K562 (cell line): ENCODE results near the gene TULP4. TPM values are rescaled to one million over a fixed set of nuclear protein-coding genes. Genes with fewer than 3 reads are reported as not detected.

ENCODE experiments used
- ATAC-seq: fragments of 200-7000 bp; cut with Tn5 transposase; 3 replicates; pipeline ENCODE4 v1.9.1; 2020; ENCODE audit warnings: moderate library complexity
- BruUV-seq: library from RNA; stranded (reverse); fragments of 400-500 nt; replicated peaks from 2 replicates; lab custom pipeline; 2021; lab: Mats Ljungman, UMichigan
- CTCF ChIA-PET: fragments of 300-600 bp; formaldehyde crosslinking; extraction: SDS; loops from one replicate; lab custom pipeline; 2021; ENCODE audit warnings: low intra/inter-chr PET ratio; lab: Yijun Ruan, JAX
- POLR2A ChIA-PET: fragments of 300-600, 350-650 bp; sonication (Branson Sonifier 250); formaldehyde crosslinking; extraction: SDS; loops from one replicate; lab custom pipeline; 2021; ENCODE audit warnings: antibody characterized with exemption, inconsistent platforms; lab: Yijun Ruan, JAX
- DNase-seq, 4 experiments: peaks; one replicate each; pipeline versions ENCODE4 v3.0.0 to v3.0.0-alpha.2; 2011 to 2018; ENCODE audit warnings: low spot score in 3 of 4, mixed read lengths in 3 of 4; ENCODE audit errors: extremely low read depth in 1 of 4
- FAIRE-seq: peaks from 2 replicates; lab custom pipeline; 2011; peaks lifted over from hg19 to GRCh38; lab: Jason Lieb, UNC
- H2AFZ ChIP-seq: 2 replicates; pipeline ENCODE4 v1.6.0; 2011; ENCODE audit warnings: low read depth, low read length, control low read depth, inconsistent platforms
- H3K27ac ChIP-seq: fragments of 200-600 bp; 3 replicates; pipeline ENCODE4 v1.8.0; 2011; ENCODE audit warnings: low read depth, mild to moderate bottlenecking, control low read depth, inconsistent platforms, low read length, moderate library complexity, mixed read lengths; ENCODE audit errors: extremely low read depth
- H3K27me3 ChIP-seq, 2 experiments: fragments of 300-600 bp in 1 of 2; 2 replicates in 1 of 2; 3 replicates in 1 of 2; pipeline versions ENCODE4 v1.6.0 to v1.8.0; 2011; ENCODE audit warnings: inconsistent platforms in 2 of 2, low read length in 2 of 2, mild to moderate bottlenecking in 1 of 2, mixed read lengths in 1 of 2, moderate library complexity in 1 of 2; ENCODE audit not compliant: control insufficient read depth in 2 of 2, insufficient read depth in 2 of 2
- H3K36me3 ChIP-seq: fragments of 300-600 bp; 3 replicates; pipeline ENCODE4 v1.8.0; 2011; ENCODE audit warnings: mild to moderate bottlenecking, low read length, inconsistent platforms; ENCODE audit not compliant: control insufficient read depth, insufficient read depth
- H3K4me1 ChIP-seq, 2 experiments: fragments of 200-600 bp in 1 of 2; replicated peaks in 1 of 2; 2 replicates in 1 of 2; 3 replicates in 1 of 2; pipeline versions ENCODE4 v1.5.1 to v1.8.0; 2011; ENCODE audit warnings: inconsistent platforms in 2 of 2, low read length in 2 of 2, mild to moderate bottlenecking in 1 of 2, mixed read lengths in 1 of 2, moderate library complexity in 1 of 2; ENCODE audit not compliant: control insufficient read depth in 2 of 2, insufficient read depth in 2 of 2
- H3K4me2 ChIP-seq: 2 replicates; pipeline ENCODE4 v1.6.1; 2011; ENCODE audit warnings: low read length, control low read depth, inconsistent platforms, mixed read lengths; ENCODE audit not compliant: insufficient read depth
- H3K4me3 ChIP-seq: fragments of 200-600 bp; sonication (generic), shearing (Covaris generic); 2 replicates; pipeline ENCODE4 v1.5.1; 2016; ENCODE audit warnings: control low read depth, inconsistent platforms
- H3K79me2 ChIP-seq: fragments of 200-600 bp; 3 replicates; pipeline ENCODE4 v1.8.0; 2011; ENCODE audit warnings: low read length, inconsistent platforms; ENCODE audit not compliant: control insufficient read depth, insufficient read depth
- H3K9ac ChIP-seq, 2 experiments: 2 replicates each; pipeline versions ENCODE4 v1.6.0 to v1.6.1; 2011; ENCODE audit warnings: low read depth in 2 of 2, low read length in 2 of 2, control low read depth in 1 of 2, inconsistent platforms in 1 of 2, mild to moderate bottlenecking in 1 of 2, mixed read lengths in 1 of 2; ENCODE audit not compliant: insufficient read depth in 1 of 2
- H3K9me1 ChIP-seq: one replicate; pipeline ENCODE4 v1.6.0; 2011; ENCODE audit warnings: inconsistent platforms, mild to moderate bottlenecking, low read length, moderate library complexity; ENCODE audit not compliant: control insufficient read depth, insufficient read depth
- H3K9me3 ChIP-seq: replicated peaks from 2 replicates; pipeline ENCODE4 v1.5.1; 2011; ENCODE audit warnings: low read depth, low read length, inconsistent platforms; ENCODE audit not compliant: control insufficient read depth, insufficient read depth
- H4K20me1 ChIP-seq: replicated peaks from 2 replicates; pipeline ENCODE4 v1.6.1; 2011; ENCODE audit warnings: low read length, inconsistent platforms, mixed read lengths; ENCODE audit not compliant: control insufficient read depth, insufficient read depth
- JUNB ChIP-seq: fragments of 450-650 bp; formaldehyde crosslinking; conservative IDR thresholded peaks from 2 replicates; pipeline ENCODE4 v1.4.0; 2020; ENCODE audit warnings: mild to moderate bottlenecking
- NCOA1 ChIP-seq: fragments of 450-650 bp; IDR thresholded peaks from 2 replicates; pipeline ENCODE4 v1.6.1; 2016; ENCODE audit warnings: low read depth
- OTX1 ChIP-seq: fragments of 450-650 bp; formaldehyde crosslinking; IDR thresholded peaks from 2 replicates; pipeline ENCODE4 v1.4.0; 2022; ENCODE audit warnings: mild to moderate bottlenecking
- PHF21A ChIP-seq: fragments of 450-650 bp; IDR thresholded peaks from 2 replicates; pipeline ENCODE4 v1.6.1; 2017; ENCODE audit warnings: low read depth, borderline replicate concordance
- POLR3G ChIP-seq: IDR thresholded peaks from 2 replicates; pipeline ENCODE4 v1.6.1; 2011; ENCODE audit not compliant: insufficient read length, insufficient replicate concordance; ENCODE audit errors: extremely low read depth
- SIX5 ChIP-seq, 2 experiments: IDR thresholded peaks; 2 replicates each; pipeline ENCODE4 v1.6.1; 2011; ENCODE audit warnings: low read length in 2 of 2, borderline replicate concordance in 1 of 2, low read depth in 1 of 2, mild to moderate bottlenecking in 1 of 2, moderate library complexity in 1 of 2; ENCODE audit not compliant: insufficient read depth in 1 of 2
- ZNF699 ChIP-seq: fragments of 250-450 bp; sonication (Bioruptor Pico); IDR thresholded peaks from 2 replicates; pipeline ENCODE4 v1.8.0; 2021; ENCODE audit warnings: mild to moderate bottlenecking, moderate library complexity; ENCODE audit not compliant: insufficient replicate concordance
- ZNF764 ChIP-seq: fragments of 250-450 bp; sonication (Bioruptor Pico); IDR thresholded peaks from 2 replicates; pipeline ENCODE4 v1.4.0; 2020; ENCODE audit warnings: low read depth, mild to moderate bottlenecking, moderate library complexity
- ZNF79 ChIP-seq: fragments of 250-450 bp; sonication (Bioruptor Pico); IDR thresholded peaks from 2 replicates; pipeline ENCODE4 v1.4.0; 2020; ENCODE audit warnings: low read depth, mild to moderate bottlenecking, moderate library complexity
- WGBS: fragments of 100-300 bp; shearing (Covaris generic); methylation state at CpG from one replicate; pipeline ENCODE4 v1.1.6; 2016; ENCODE audit warnings: low coverage, mixed read lengths; ENCODE audit not compliant: insufficient coverage; ENCODE audit errors: missing lambda C conversion rate; 5-methylcytosine and 5-hydroxymethylcytosine counted together
- in situ Hi-C: fragments of 300-500 bp; cut with MboI; formaldehyde crosslinking; loops from 4 replicates; pipeline ENCODE4 v1.15.0; 2018; ENCODE audit warnings: inconsistent platforms, mixed read lengths
- intact Hi-C: fragments of 100-400 bp; cut with micrococcal nuclease; formaldehyde crosslinking; loops from 2 replicates; pipeline ENCODE4 v1.14.2; 2022
- polyA plus RNA-seq, 8 experiments: library from polyadenylated mRNA; depleted of rRNA in 4 of 8; stranded (reverse) in 5 of 8; unstranded in 3 of 8; fragments of >200 nt; fragmentation: Nextera tagmentation in 2 of 8; fragmentation: Illumina TruSeq in 1 of 8; extraction: Ambion mirVana in 2 of 8; extraction: Trizol in 1 of 8; gene quantifications; 2 replicates each; pipeline versions ENCODE4 v1.2.1 to v1.2.3, GENCODE V29; 2011 to 2014; ENCODE audit warnings: inconsistent platforms in 1 of 8, missing spikeins in 1 of 8
- total RNA-seq, 7 experiments: library from RNA; depleted of rRNA in 6 of 7; stranded (reverse); fragments of >200 nt in 6 of 7; fragmentation: Illumina TruSeq in 2 of 7; extraction: Trizol in 2 of 7; gene quantifications; 2 replicates each; pipeline versions ENCODE4 v1.2.1 to v1.2.3, GENCODE V29; 2011 to 2021; ENCODE audit warnings: low replicate concordance in 1 of 7
- TF ChIP-seq, protein P1 (sequence below): fragments of 450-650 bp; IDR thresholded peaks from 2 replicates; pipeline ENCODE4 v1.6.1; 2016; ENCODE audit warnings: borderline replicate concordance
- TF ChIP-seq, protein P2 (sequence below): IDR thresholded peaks from 2 replicates; pipeline ENCODE4 v1.6.1; 2011; ENCODE audit not compliant: insufficient read length; ENCODE audit errors: extremely low read depth
- TF ChIP-seq, protein P3 (sequence below), 2 experiments: IDR thresholded peaks in 1 of 2; conservative IDR thresholded peaks in 1 of 2; 2 replicates each; pipeline ENCODE4 v1.6.1; 2016; ENCODE audit warnings: low read depth in 2 of 2, mild to moderate bottlenecking in 1 of 2, missing compliant biosample characterization in 1 of 2, missing genetic modification characterization in 1 of 2, moderate library complexity in 1 of 2
- TF ChIP-seq, protein P4 (sequence below): fragments of 250-450 bp; sonication (Bioruptor Pico); IDR thresholded peaks from 2 replicates; pipeline ENCODE4 v1.5.0; 2021

The TULP4 gene
- total and polyA plus RNA-seq, 9 of the 15 experiments (the other 6 are each of a cell fraction or from before 2014, with no cell fraction given): 1.2 to 50.4 (median 11.0) TPM

DNA sequence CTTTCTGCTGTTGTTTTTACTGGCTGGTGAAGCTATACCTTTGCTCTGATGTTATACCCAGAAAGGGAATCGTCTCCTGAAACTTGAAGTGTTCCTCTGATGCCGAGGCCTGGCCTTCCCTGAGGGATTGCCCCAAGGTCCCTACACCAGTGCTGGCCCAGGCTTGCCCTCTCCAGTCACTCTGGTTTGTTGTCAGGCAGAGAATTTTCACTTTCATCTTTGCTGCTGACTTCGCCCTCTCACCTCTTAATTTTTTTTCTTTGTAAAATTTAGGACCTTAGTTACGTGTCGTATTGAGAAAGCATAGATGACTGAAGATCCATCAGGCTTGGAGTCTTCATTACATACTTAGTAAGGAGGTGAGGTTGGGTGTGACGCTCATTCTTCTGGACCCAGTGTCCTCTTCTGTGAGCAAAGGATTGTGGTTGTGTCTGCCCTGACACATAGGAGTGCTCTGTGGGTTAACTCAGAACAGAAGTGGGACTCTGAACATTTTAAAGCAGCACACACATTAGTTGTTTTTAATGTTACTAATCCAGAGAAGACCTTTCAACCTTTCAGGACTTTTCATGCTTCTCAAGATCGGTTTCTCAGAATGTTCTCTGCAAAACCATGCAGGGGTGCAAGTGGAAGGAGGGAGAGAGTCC lies 45.4 kb downstream of the TULP4 start:
- Histone ChIP-seq H3K79me2 (no peaks in the 10 kb centered on the region), H3K27ac (no peak overlapping the region)
- TF ChIP-seq OTX1 (no peak), PHF21A (no peak), SIX5 (IDR thresholded peaks at IDR 0.05; ENCODE audit: borderline replicate concordance in 1 of 2, insufficient read depth in 1 of 2, low read depth in 1 of 2, low read length in 2 of 2) (no peak), ZNF764 (CRISPR knock-in tag) (no peak), POLR3G (no peak), ZNF79 (CRISPR knock-in tag) (no peak), ZNF699 (CRISPR knock-in tag) (no peak), JUNB (CRISPR knock-in tag) (no peak), NCOA1 (no peak)
- TF ChIP-seq, protein P1, sequence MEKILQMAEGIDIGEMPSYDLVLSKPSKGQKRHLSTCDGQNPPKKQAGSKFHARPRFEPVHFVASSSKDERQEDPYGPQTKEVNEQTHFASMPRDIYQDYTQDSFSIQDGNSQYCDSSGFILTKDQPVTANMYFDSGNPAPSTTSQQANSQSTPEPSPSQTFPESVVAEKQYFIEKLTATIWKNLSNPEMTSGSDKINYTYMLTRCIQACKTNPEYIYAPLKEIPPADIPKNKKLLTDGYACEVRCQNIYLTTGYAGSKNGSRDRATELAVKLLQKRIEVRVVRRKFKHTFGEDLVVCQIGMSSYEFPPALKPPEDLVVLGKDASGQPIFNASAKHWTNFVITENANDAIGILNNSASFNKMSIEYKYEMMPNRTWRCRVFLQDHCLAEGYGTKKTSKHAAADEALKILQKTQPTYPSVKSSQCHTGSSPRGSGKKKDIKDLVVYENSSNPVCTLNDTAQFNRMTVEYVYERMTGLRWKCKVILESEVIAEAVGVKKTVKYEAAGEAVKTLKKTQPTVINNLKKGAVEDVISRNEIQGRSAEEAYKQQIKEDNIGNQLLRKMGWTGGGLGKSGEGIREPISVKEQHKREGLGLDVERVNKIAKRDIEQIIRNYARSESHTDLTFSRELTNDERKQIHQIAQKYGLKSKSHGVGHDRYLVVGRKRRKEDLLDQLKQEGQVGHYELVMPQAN: no peak
- TF ChIP-seq, protein P2, sequence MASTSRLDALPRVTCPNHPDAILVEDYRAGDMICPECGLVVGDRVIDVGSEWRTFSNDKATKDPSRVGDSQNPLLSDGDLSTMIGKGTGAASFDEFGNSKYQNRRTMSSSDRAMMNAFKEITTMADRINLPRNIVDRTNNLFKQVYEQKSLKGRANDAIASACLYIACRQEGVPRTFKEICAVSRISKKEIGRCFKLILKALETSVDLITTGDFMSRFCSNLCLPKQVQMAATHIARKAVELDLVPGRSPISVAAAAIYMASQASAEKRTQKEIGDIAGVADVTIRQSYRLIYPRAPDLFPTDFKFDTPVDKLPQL: no peak
- TF ChIP-seq, protein P3, sequence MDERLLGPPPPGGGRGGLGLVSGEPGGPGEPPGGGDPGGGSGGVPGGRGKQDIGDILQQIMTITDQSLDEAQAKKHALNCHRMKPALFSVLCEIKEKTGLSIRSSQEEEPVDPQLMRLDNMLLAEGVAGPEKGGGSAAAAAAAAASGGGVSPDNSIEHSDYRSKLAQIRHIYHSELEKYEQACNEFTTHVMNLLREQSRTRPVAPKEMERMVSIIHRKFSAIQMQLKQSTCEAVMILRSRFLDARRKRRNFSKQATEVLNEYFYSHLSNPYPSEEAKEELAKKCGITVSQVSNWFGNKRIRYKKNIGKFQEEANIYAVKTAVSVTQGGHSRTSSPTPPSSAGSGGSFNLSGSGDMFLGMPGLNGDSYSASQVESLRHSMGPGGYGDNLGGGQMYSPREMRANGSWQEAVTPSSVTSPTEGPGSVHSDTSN (CRISPR knock-in tag; IDR thresholded peaks at IDR 0.05; ENCODE audit: low read depth): no peak
- TF ChIP-seq, protein P3 (tag; conservative IDR thresholded peaks at IDR 0.05; ENCODE audit: low read depth): no peak
- TF ChIP-seq, protein P4, sequence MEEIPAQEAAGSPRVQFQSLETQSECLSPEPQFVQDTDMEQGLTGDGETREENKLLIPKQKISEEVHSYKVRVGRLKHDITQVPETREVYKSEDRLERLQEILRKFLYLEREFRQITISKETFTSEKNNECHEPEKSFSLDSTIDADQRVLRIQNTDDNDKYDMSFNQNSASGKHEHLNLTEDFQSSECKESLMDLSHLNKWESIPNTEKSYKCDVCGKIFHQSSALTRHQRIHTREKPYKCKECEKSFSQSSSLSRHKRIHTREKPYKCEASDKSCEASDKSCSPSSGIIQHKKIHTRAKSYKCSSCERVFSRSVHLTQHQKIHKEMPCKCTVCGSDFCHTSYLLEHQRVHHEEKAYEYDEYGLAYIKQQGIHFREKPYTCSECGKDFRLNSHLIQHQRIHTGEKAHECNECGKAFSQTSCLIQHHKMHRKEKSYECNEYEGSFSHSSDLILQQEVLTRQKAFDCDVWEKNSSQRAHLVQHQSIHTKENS (CRISPR knock-in tag): no peak
- TF ChIP-seq, all 486 proteins: peak for 0
- no peaks in the 10 kb centered on the region for H3K4me1 ChIP-seq
- POLR2A ChIA-PET: interaction anchor here (1.0 kb wide), 1 partner anchor 9 kb away, joined by 4 read pairs; no protein-coding TSS in a partner anchor
- no peaks in the 10 kb centered on the region for H3K9me1 ChIP-seq
- in situ Hi-C loops: no loop called here
- no peak overlapping the region for H3K9ac ChIP-seq
- no TSS peak for BruUV-seq
- DNase-seq (no peak), FAIRE-seq (no peak), ATAC-seq (no peak)
- H2AFZ ChIP-seq: no peak overlapping the region
- no peak overlapping the region for H3K4me3 ChIP-seq
- 81% methylated on average over 7 of the region's 7 CpGs for WGBS
- no peaks in the 10 kb centered on the region for H3K36me3 ChIP-seq
- intact Hi-C loops: no loop called here
- H3K9me3 ChIP-seq: no peaks in the 10 kb centered on the region
- H3K4me2 ChIP-seq: no peak overlapping the region
- CTCF ChIA-PET: no interaction called here
- H3K27me3 ChIP-seq: no peaks in the 10 kb centered on the region
- no peaks in the 10 kb centered on the region for H4K20me1 ChIP-seq
